HEK293T (cell line): ENCODE data around the gene LMTK2.

Experiments
- CTBP1 ChIP-seq: fragments of 450-650 bp; IDR thresholded peaks from 2 replicates; pipeline ENCODE4 v1.6.1; 2016; ENCODE audit warnings: borderline replicate concordance
- LEF1 ChIP-seq: fragments of 450-650 bp; IDR thresholded peaks from 2 replicates; pipeline ENCODE4 v1.6.1; 2017; ENCODE audit warnings: mild to moderate bottlenecking, borderline replicate concordance

- TF ChIP-seq CTBP1, result no peak
- TF ChIP-seq LEF1, result no peak
These were observed 31.1 kb downstream of the LMTK2 start for GRCh38 chr7:98137826-98138151.
